Heart left ventricle (tissue), 13 donors: ENCODE data around the gene HS3ST2.

ENCODE experiments used
- CTCF ChIP-seq, 12 donors: fragments of 200-600 bp; sonication (generic) in 4 of 12; IDR thresholded peaks; one replicate each; pipeline versions ENCODE4 v1.5.0 to v1.8.0; 2018 to 2022; ENCODE audit warnings: antibody characterized with exemption in 12 of 12, mild to moderate bottlenecking in 5 of 12
- POLR2A ChIP-seq, 2 donors: fragments of 450-650 bp; IDR thresholded peaks; one replicate each; pipeline ENCODE4 v1.6.1; 2017; ENCODE audit warnings: antibody characterized with exemption in 2 of 2, mild to moderate bottlenecking in 2 of 2, moderate library complexity in 2 of 2
- donor health status: ischemic (EF 13 %, LVEDD 7.1; RV severe dilation, severe dysfunction).
- donor health status: DM: no; HTN: yes; CAD: no.
- donor health status: DM: no; HTN: no; CAD: no.
- donor health status: ischemic (EF 25% LVEDD 6.9; RV normal size, moderate dysfunction).
- donor health status: ischemic (EF 25% LVEDD 5.7; RV mildly dilated, moderate dysfunction).
- donor health status: ischemic (EF 35%, LVEDD 5.7; RV mildly dilated, moderate dysfunction).
- donor health status: nonischemic (EF 11% LVEDD 7.7; RV severe dilation, severe dysfunction).
- donor health status: DM: yes; HTN: yes; CAD: no.
- donor health status: PGD.
- donor health status: ischemic (EF 29% LVEDD 5.4; RV normal size, mild dysfunction).
- donor health status: nonischemic (EF 23%, LVEDD 6.1; RV moderate dilation, normal function).

DNA sequence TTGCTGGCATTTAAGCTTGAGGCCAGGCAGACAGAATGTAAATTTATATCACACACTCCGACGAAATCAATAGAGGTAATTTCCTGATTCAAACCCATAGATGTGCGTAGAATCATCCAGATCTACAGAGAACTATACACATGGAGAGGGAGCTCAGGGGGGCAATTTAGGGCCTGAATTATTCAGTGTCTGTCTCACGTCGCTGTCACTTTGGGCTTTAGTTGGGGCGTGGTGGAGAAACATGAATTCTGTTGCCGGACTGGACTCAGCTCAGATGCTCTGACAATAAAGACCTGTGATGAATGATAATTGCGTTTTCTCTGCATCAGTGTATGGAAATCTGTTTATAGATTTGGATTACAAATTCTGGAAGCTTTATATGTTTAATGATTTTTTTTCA is 32.5 kb upstream of the HS3ST2 start:
- TF ChIP-seq CTCF (IDR thresholded peaks at IDR 0.05) (no peak), POLR2A (IDR thresholded peaks at IDR 0.05) (no peak)
